ENCODE measurements around the gene TOX4.
A peak's percentile ranks its signal among the peaks of the same experiment; 100 is the strongest.

Gene TOX4

GRCh38 chr14:21506557-21506956, 29.6 kb downstream of the TOX4 start:
- Mint-ChIP-seq H3K27ac (no peak overlapping the region), H3K9me3 (peaks cover 2% of the 10 kb centered on the region), H3K36me3 (ENCODE audit: low read depth) (peaks cover 43% of the 10 kb centered on the region), H3K27me3 (ENCODE audit: low read depth) (no peaks in the 10 kb centered on the region), H3K4me3 (no peak overlapping the region), H3K4me1 (peaks cover 15% of the 10 kb centered on the region)
- no peak for TF ChIP-seq CTCF (IDR thresholded peaks at IDR 0.05; ENCODE audit: unreplicated experiment in 3 of 3)

GRCh38 chr14:21509432-21510143, 32.6 kb downstream of the TOX4 start:
- Mint-ChIP-seq H3K36me3 (ENCODE audit: low read depth) (peaks cover 22% of the 10 kb centered on the region), H3K4me3 (peak overlapping the region; percentile 98 to 99 (median 98)), H3K27me3 (ENCODE audit: low read depth) (no peaks in the 10 kb centered on the region), H3K9me3 (peaks cover 2% of the 10 kb centered on the region), H3K4me1 (peaks cover 15% of the 10 kb centered on the region), H3K27ac (peak overlapping the region in 2 of 3 experiments; percentile 96 to 98)
- no peak for TF ChIP-seq CTCF (IDR thresholded peaks at IDR 0.05; ENCODE audit: unreplicated experiment in 3 of 3)

- H3K27ac Mint-ChIP-seq = peak within 1 kb of the TSS; percentile 88 to 98 (median 96)
- H3K9me3 Mint-ChIP-seq = peaks cover 2% of the 10 kb centered on the region
- peak within 1 kb of the TSS; percentile 98 to 99 (median 98) for H3K4me3 Mint-ChIP-seq
- TF ChIP-seq CTCF (IDR thresholded peaks at IDR 0.05; ENCODE audit: unreplicated experiment in 3 of 3) = no peak
- peaks cover 15% of the 10 kb centered on the region for H3K4me1 Mint-ChIP-seq
- no peaks in the 10 kb centered on the region for H3K27me3 Mint-ChIP-seq (ENCODE audit: low read depth)
- peaks cover 19% of the 10 kb centered on the region for H3K36me3 Mint-ChIP-seq (ENCODE audit: low read depth)
These were observed 34.0 kb downstream of the TOX4 start, which contains the start of gene METTL3 for GRCh38 chr14:21510735-21511657. TSS of gene METTL3 (minus strand) at chr14:21511340. CDS start at chr14:21511223, 117 bp downstream.

- no peaks in the 10 kb centered on the region for H3K27me3 Mint-ChIP-seq (ENCODE audit: low read depth)
- peaks cover 15% of the 10 kb centered on the region for H3K4me1 Mint-ChIP-seq
- peaks cover 2% of the 10 kb centered on the region for H3K9me3 Mint-ChIP-seq
- peaks cover 11% of the 10 kb centered on the region for H3K36me3 Mint-ChIP-seq (ENCODE audit: low read depth)
- peak overlapping the region in 2 of 3 experiments; percentile 43 to 61 for H3K27ac Mint-ChIP-seq
- no peak overlapping the region for H3K4me3 Mint-ChIP-seq
- TF ChIP-seq CTCF (IDR thresholded peaks at IDR 0.05; ENCODE audit: unreplicated experiment in 3 of 3) = no peak
These were observed 37.3 kb downstream of the TOX4 start for GRCh38 chr14:21514341-21514740.

- Mint-ChIP-seq H3K27ac (peak overlapping the region in 1 of 3 experiments; percentile 11), H3K4me1 (peaks cover 14% of the 10 kb centered on the region), H3K4me3 (no peak overlapping the region), H3K36me3 (ENCODE audit: low read depth) (peaks cover 41% of the 10 kb centered on the region), H3K27me3 (ENCODE audit: low read depth) (no peaks in the 10 kb centered on the region), H3K9me3 (no peaks in the 10 kb centered on the region)
- TF ChIP-seq CTCF (IDR thresholded peaks at IDR 0.05; ENCODE audit: unreplicated experiment in 3 of 3) = no peak
These were observed 41.7 kb downstream of the TOX4 start for GRCh38 chr14:21518725-21519124.
